Measurements from ENCODE around the gene PRRT2.

PRRT2 gene

GRCh38 chr16:29844575-29845331 lies 32.8 kb downstream of the PRRT2 start:
- no peak for TF ChIP-seq CTCF (IDR thresholded peaks at IDR 0.05; ENCODE audit: low read depth, low read length, missing control alignments)
- DNase-seq (ENCODE audit: extremely low read depth, low read depth) = no peak
- no peak overlapping the region for H3K4me3 ChIP-seq (replicated peaks; ENCODE audit: low read depth, low read length)

GRCh38 chr16:29845656-29846055 lies 33.7 kb downstream of the PRRT2 start:
- H3K4me3 ChIP-seq (replicated peaks; ENCODE audit: low read depth, low read length) = no peak overlapping the region
- no peak for TF ChIP-seq CTCF (IDR thresholded peaks at IDR 0.05; ENCODE audit: low read depth, low read length, missing control alignments)
- no peak for DNase-seq (ENCODE audit: extremely low read depth, low read depth)

GRCh38 chr16:29848420-29849297 lies 36.7 kb downstream of the PRRT2 start:
- no peak overlapping the region for H3K4me3 ChIP-seq (replicated peaks; ENCODE audit: low read depth, low read length)
- DNase-seq (ENCODE audit: extremely low read depth, low read depth) = no peak
- TF ChIP-seq CTCF (IDR thresholded peaks at IDR 0.05; ENCODE audit: low read depth, low read length, missing control alignments) = peak; percentile 94

GRCh38 chr16:29849505-29849904 lies 37.5 kb downstream of the PRRT2 start:
- no peak for DNase-seq (ENCODE audit: extremely low read depth, low read depth)
- H3K4me3 ChIP-seq (replicated peaks; ENCODE audit: low read depth, low read length) = no peak overlapping the region
- no peak for TF ChIP-seq CTCF (IDR thresholded peaks at IDR 0.05; ENCODE audit: low read depth, low read length, missing control alignments)

GRCh38 chr16:29850998-29851397 lies 39.0 kb downstream of the PRRT2 start:
- no peak overlapping the region for H3K4me3 ChIP-seq (replicated peaks; ENCODE audit: low read depth, low read length)

GRCh38 chr16:29852654-29853053 lies 40.7 kb downstream of the PRRT2 start:
- no peak overlapping the region for H3K4me3 ChIP-seq (replicated peaks; ENCODE audit: low read depth, low read length)
- peak; percentile 52 for DNase-seq (ENCODE audit: extremely low read depth, low read depth)
- TF ChIP-seq CTCF (IDR thresholded peaks at IDR 0.05; ENCODE audit: low read depth, low read length, missing control alignments) = no peak

More at GRCh38 chr16:29850998-29851397, 39.0 kb downstream of the PRRT2 start:
- no peak for DNase-seq (ENCODE audit: extremely low read depth, low read depth)
- no peak for TF ChIP-seq CTCF (IDR thresholded peaks at IDR 0.05; ENCODE audit: low read depth, low read length, missing control alignments)

All from HFF-Myc (cell line).